T-helper 1 cell treated with Interleukin-12 subunit alpha and Interleukin-12 subunit beta and Interleukin-4 antibody, amounts not matched to agents 30 μg/mL and 1 μg/mL, for 36 hours (primary cell): ENCODE results near the gene RNU7-1.
A peak's percentile ranks its signal among the peaks of the same experiment; 100 is the strongest.

Source experiments
- H3K27ac Mint-ChIP-seq: one replicate; pipeline ENCODE4 v1.8.0; 2021; ENCODE audit warnings: mild to moderate bottlenecking, mixed read lengths
- H3K27me3 Mint-ChIP-seq: one replicate; pipeline ENCODE4 v1.8.0; 2021; ENCODE audit warnings: low read depth, mixed read lengths
- H3K36me3 Mint-ChIP-seq: one replicate; pipeline ENCODE4 v1.8.0; 2021; ENCODE audit warnings: low read depth, mixed read lengths
- H3K4me1 Mint-ChIP-seq: one replicate; pipeline ENCODE4 v1.8.0; 2021; ENCODE audit warnings: low read depth, mixed read lengths
- H3K4me3 Mint-ChIP-seq: one replicate; pipeline ENCODE4 v1.8.0; 2021; ENCODE audit warnings: mild to moderate bottlenecking, moderate library complexity, mixed read lengths
- H3K9me3 Mint-ChIP-seq: one replicate; pipeline ENCODE4 v1.8.0; 2021; ENCODE audit warnings: mixed read lengths

Gene RNU7-1

DNA sequence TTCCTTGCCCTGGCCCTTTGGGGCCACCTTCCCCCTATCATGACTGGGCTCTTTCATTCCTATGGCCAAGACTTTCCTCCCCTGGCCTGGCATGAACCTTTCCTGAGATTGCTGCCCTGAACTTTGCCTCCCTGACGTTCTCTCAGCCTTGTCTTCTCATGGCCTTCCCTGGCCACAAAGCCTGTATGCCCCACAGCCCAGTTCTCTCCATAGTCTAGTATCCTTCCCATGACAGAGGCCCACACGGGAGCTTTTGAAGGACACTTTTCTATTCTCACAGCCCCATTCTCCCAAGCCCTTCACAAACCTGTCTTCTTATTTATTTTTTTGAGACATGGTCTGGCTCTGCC is 4.5 kb upstream of the RNU7-1 start:
- H3K36me3 Mint-ChIP-seq, result peaks cover 27% of the 10 kb centered on the region
- H3K27me3 Mint-ChIP-seq, result no peaks in the 10 kb centered on the region
- H3K4me3 Mint-ChIP-seq, result peak overlapping the region; percentile 51
- H3K9me3 Mint-ChIP-seq, result no peaks in the 10 kb centered on the region
- peak overlapping the region; percentile 79 for H3K27ac Mint-ChIP-seq
- H3K4me1 Mint-ChIP-seq, result peaks cover 30% of the 10 kb centered on the region

DNA sequence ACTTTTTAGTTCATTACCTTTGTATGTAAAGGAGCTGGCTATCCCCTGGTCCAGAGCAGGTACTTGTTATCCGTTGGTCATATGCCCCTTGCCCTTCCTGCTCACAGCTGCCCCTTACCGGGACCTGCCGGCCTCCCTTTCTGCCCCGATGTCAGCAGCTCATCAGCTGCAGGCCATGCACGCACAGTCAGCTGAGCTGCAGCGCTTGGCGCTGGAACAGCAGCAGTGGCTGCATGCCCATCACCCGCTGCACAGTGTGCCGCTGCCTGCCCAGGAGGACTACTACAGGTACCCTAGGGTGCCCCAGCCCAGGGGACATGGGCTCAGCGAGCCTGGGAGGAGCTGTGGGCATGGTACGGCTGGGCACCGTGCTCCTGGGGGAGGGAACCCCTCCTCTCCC is 2.3 kb upstream of the RNU7-1 start:
- H3K4me1 Mint-ChIP-seq, result peaks cover 36% of the 10 kb centered on the region
- no peak overlapping the region for H3K4me3 Mint-ChIP-seq
- peak overlapping the region; percentile 31 for H3K27ac Mint-ChIP-seq
- peaks cover 10% of the 10 kb centered on the region for H3K36me3 Mint-ChIP-seq
- H3K27me3 Mint-ChIP-seq, result no peaks in the 10 kb centered on the region
- no peaks in the 10 kb centered on the region for H3K9me3 Mint-ChIP-seq

DNA sequence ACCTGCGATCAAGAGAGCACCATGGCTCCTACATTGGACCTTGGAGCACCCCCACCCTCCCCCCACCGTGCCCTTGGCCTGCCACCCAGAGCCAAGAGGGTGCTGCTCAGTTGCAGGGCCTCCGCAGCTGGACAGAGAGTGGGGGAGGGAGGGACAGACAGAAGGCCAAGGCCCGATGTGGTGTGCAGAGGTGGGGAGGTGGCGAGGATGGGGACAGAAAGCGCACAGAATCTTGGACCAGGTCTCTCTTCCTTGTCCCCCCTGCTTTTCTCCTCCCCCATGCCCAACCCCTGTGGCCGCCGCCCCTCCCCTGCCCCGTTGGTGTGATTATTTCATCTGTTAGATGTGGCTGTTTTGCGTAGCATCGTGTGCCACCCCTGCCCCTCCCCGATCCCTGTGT is 1.8 kb upstream of the RNU7-1 start:
- Mint-ChIP-seq H3K4me1 (peaks cover 34% of the 10 kb centered on the region), H3K36me3 (peaks cover 6% of the 10 kb centered on the region), H3K27ac (peak overlapping the region; percentile 31), H3K9me3 (no peaks in the 10 kb centered on the region), H3K4me3 (no peak overlapping the region), H3K27me3 (no peaks in the 10 kb centered on the region)

DNA sequence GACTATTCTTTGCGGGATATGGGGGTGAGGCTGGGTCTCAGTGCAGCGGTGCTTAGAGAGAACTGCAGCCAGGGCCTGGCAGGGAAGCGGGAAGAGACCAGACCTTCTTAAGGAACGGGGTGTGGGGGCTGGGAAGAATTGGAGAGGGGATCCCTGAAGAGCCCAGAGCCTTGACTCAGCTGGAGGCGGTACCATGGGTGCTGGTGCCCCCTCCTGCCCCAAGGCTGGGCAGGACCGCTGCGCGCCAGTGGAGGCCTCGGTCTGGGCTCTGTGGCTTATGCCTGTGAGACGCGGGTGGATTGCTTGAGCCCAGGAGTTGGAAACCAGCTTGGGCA is 1.3 kb upstream of the RNU7-1 start:
- H3K27ac Mint-ChIP-seq, result peak overlapping the region; percentile 96
- H3K36me3 Mint-ChIP-seq, result peaks cover 6% of the 10 kb centered on the region
- no peaks in the 10 kb centered on the region for H3K27me3 Mint-ChIP-seq
- peaks cover 37% of the 10 kb centered on the region for H3K4me1 Mint-ChIP-seq
- H3K4me3 Mint-ChIP-seq, result no peak overlapping the region
- no peaks in the 10 kb centered on the region for H3K9me3 Mint-ChIP-seq

DNA sequence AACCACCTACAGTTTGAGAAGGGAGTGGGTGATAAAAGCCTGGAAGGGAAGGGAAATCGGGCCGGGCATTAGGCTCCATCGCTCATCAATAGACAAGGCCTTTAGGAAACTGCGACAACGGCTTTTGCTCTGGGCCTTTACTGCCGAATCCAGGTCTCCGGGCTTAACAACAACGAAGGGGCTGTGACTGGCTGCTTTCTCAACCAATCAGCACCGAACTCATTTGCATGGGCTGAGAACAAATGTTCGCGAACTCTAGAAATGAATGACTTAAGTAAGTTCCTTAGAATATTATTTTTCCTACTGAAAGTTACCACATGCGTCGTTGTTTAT is 261 bp upstream of the RNU7-1 start:
- no peaks in the 10 kb centered on the region for H3K27me3 Mint-ChIP-seq
- H3K4me3 Mint-ChIP-seq, result peak overlapping the region; percentile 85
- peak overlapping the region; percentile 96 for H3K27ac Mint-ChIP-seq
- H3K4me1 Mint-ChIP-seq, result peaks cover 44% of the 10 kb centered on the region
- peaks cover 7% of the 10 kb centered on the region for H3K36me3 Mint-ChIP-seq
- H3K9me3 Mint-ChIP-seq, result no peaks in the 10 kb centered on the region

DNA sequence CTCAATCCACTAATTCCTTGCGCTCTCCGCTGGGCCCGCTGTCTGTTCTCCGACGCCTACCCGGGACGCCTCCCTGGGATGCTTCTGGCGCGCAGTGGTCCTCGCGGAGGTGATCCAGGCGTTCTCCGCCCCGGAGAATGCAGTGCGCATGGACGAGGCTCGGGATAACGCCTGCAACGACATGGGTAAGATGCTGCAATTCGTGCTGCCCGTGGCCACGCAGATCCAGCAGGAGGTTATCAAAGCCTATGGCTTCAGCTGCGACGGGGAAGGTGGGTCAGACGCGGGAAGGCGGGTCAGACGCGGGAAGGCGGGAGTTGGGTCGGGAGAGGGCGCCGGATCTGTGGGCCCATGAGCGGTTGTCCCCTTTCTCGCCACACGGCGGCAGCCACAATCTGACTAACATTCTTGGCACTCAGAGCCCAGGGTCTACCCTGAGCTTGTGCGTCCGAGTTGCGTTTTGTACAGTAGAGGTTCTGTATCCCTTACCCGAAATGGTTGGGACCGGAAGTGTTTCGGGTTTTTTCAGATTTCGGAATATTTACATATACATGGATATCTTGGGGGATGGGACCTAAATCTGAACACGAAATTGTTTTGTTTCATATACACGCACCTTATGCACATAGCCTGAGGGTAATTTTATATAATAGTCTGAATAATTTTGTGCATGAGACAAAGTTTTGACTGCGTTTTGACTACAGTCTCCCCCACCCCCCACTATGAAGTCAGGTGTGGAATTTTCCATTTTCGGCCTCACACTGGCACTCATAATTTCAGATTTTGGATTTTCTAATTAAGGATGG is 968 bp downstream of the RNU7-1 start:
- Mint-ChIP-seq H3K4me3 (peak overlapping the region; percentile 85), H3K27me3 (no peaks in the 10 kb centered on the region), H3K9me3 (no peaks in the 10 kb centered on the region), H3K4me1 (peaks cover 51% of the 10 kb centered on the region), H3K36me3 (peaks cover 3% of the 10 kb centered on the region), H3K27ac (peak overlapping the region; percentile 96)

DNA sequence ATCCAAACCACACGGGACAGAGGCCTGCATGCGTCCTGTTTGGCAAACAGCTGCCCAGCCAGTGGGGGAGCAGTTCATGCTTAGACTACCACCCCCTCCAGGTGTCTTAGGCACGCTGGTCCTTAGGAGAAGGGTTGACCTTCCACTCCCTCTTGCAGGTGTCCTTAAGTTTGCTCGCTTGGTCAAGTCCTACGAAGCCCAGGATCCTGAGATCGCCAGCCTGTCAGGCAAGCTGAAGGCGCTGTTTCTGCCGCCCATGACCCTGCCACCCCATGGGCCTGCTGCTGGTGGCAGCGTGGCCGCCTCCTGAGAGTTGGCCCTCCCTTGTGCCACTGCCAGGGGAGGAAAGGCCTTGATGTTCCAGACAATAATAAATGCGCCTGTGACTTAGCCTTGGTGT is 2.0 kb downstream of the RNU7-1 start:
- Mint-ChIP-seq H3K27ac (peak overlapping the region; percentile 96), H3K27me3 (no peaks in the 10 kb centered on the region), H3K9me3 (no peaks in the 10 kb centered on the region), H3K4me1 (peaks cover 60% of the 10 kb centered on the region), H3K4me3 (peak overlapping the region; percentile 85), H3K36me3 (peaks cover 3% of the 10 kb centered on the region)

DNA sequence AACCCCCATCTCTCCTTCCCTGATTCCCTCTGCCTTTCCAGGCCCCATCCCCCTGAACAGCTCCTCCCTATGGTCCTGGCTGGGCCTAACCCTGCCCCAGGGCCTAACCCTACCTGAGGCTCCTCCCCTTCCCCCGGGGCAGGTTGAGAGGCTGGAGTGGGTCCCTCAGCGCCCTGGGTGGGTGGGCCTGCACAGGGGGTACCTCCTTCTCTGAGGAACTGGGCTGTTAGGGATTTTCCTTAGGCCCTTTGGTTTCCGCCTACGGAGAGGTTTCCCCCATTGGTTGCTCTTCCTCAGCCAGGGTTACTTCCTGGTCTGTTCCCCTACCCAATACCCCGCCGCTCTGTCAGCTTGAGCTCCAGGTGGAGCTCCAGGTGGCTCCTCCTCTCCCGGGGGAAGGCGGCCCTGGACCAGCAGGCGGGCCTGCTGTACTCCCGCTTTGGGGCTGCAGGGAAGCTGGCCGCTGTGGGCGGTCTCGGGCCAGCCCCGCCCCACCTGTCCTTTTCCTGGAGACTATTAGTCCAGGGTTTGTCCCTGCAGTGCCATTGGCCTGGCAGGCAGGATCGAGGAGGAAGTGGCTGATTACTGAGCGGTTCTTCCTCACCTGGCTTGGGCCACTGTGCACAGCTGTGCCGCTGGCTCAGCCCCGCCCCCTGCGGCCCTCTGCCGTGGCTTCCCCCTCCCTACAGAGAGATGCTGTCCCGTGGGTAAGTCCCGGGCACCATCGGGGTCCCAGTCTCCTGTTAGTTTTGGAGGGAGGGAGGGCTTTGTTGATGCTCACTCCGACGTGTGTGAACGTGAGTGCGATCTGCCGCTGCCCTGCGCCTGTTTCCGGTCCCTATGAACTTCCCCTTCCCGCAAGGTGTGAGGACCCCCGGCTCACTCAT is 2.7 kb downstream of the RNU7-1 start:
- Mint-ChIP-seq H3K4me3 (peak overlapping the region; percentile 85), H3K9me3 (no peaks in the 10 kb centered on the region), H3K36me3 (peaks cover 3% of the 10 kb centered on the region), H3K27me3 (no peaks in the 10 kb centered on the region), H3K27ac (peak overlapping the region; percentile 96), H3K4me1 (peaks cover 64% of the 10 kb centered on the region)

DNA sequence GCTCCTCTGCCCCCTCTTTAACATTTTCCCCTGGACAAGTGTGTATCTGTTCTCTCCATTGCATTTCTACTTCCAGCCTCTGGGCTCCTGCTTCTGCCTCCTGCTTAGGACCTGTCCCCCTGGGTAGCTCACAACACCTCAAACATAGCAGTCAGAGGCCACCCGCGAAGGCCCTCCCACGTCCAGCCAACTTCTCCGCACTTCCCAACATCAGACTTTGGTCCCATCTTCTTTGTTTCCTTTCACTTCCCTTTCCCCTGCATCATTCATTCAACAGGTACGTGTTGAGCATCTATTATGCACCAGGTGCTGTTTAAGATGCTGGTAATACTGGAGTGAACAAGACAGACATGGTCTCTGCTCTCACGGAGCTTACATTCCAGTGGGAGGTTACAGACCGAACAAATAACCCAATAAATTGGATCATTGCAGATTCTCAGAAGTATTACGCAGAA is 3.3 kb downstream of the RNU7-1 start:
- H3K4me3 Mint-ChIP-seq, result peak overlapping the region; percentile 85

DNA sequence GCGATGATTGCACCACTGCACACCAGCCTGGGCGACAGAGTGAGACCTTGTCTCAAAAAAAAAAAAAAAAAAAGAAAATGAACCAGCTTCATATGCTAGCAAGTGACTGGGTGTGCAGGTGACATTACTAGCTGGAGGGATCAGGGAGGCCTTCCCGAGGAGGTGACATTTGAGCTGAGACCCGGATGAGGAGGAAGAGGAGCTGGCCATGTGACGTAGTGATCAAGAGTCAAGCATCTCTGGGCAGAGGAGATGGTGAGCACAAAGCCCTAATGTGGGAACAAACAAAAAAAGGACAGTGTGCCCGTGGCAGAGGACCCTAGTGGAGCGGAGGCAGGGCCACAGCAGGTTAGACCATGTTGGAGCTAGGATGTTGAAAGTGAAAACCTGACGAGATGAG is 4.0 kb downstream of the RNU7-1 start:
- peaks cover 67% of the 10 kb centered on the region for H3K4me1 Mint-ChIP-seq
- no peaks in the 10 kb centered on the region for H3K27me3 Mint-ChIP-seq
- H3K4me3 Mint-ChIP-seq, result peak overlapping the region; percentile 14
- H3K27ac Mint-ChIP-seq, result peak overlapping the region; percentile 70
- no peaks in the 10 kb centered on the region for H3K9me3 Mint-ChIP-seq
- peaks cover 10% of the 10 kb centered on the region for H3K36me3 Mint-ChIP-seq

More for the DNA sequence above, 3.3 kb downstream of the RNU7-1 start:
- Mint-ChIP-seq H3K27ac (peak overlapping the region; percentile 96), H3K36me3 (peaks cover 6% of the 10 kb centered on the region), H3K4me1 (peaks cover 64% of the 10 kb centered on the region), H3K27me3 (no peaks in the 10 kb centered on the region), H3K9me3 (no peaks in the 10 kb centered on the region)

DNA sequence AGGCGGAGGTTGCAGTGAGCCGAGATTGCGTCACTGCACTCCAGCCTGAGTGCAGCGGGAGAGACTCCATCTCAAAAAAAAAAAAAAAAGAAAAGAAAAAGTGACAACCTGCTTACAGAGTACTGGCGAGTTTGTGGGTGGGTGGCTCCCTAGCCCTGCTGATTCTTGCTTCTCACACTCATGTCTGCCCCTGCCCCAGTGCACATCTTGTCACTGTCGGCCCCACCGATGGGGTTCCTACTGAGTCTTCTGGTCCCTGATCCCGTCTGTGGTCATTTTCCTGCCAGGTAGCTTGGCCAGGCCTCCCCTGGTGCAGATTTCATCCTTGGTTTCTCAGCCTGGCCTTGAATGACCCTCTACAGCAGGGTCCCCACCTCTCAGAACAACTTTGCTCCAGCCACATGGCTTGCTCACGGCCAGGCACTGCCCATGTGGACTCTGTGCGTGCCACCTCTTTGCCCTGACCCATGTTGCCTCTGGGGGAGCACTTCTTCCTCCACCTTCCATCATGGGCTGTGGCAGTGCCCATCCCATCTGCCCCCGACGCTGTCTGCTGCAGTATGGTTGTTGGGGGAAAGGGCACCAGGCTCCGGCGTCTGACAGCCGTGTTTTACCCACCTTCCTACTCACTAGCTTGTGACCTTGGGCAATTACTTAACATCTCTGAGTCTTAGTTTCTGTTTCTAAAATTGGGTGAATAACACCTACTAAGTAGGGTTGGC is 5.4 kb downstream of the RNU7-1 start:
- Mint-ChIP-seq H3K4me3 (peak overlapping the region; percentile 71), H3K9me3 (no peaks in the 10 kb centered on the region), H3K27ac (peak overlapping the region; percentile 93), H3K4me1 (peaks cover 71% of the 10 kb centered on the region), H3K36me3 (peaks cover 14% of the 10 kb centered on the region), H3K27me3 (no peaks in the 10 kb centered on the region)

DNA sequence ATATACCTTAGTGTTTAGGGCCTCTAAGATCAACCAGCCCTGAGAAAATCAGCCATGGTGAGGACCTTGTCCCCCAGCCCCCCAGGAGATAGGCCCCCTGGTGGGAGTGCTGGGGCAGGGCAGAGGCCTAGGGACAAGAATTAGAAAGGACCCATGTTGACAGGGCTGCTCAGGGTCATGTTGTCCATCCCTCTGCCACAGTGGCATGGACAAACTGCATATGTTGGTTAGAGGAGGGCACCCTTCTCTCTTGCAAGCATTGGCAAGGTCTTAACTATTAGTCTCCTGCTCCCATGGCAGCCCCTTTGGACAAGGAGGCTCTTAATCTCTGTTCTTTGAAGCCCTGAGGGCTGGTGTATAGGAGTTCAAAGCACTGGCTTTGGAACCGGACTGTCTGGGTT is 6.8 kb downstream of the RNU7-1 start:
- no peaks in the 10 kb centered on the region for H3K9me3 Mint-ChIP-seq
- H3K4me3 Mint-ChIP-seq, result peak overlapping the region; percentile 98
- H3K27ac Mint-ChIP-seq, result peak overlapping the region; percentile 98
- H3K27me3 Mint-ChIP-seq, result no peaks in the 10 kb centered on the region
- H3K4me1 Mint-ChIP-seq, result peaks cover 76% of the 10 kb centered on the region
- H3K36me3 Mint-ChIP-seq, result peaks cover 19% of the 10 kb centered on the region

DNA sequence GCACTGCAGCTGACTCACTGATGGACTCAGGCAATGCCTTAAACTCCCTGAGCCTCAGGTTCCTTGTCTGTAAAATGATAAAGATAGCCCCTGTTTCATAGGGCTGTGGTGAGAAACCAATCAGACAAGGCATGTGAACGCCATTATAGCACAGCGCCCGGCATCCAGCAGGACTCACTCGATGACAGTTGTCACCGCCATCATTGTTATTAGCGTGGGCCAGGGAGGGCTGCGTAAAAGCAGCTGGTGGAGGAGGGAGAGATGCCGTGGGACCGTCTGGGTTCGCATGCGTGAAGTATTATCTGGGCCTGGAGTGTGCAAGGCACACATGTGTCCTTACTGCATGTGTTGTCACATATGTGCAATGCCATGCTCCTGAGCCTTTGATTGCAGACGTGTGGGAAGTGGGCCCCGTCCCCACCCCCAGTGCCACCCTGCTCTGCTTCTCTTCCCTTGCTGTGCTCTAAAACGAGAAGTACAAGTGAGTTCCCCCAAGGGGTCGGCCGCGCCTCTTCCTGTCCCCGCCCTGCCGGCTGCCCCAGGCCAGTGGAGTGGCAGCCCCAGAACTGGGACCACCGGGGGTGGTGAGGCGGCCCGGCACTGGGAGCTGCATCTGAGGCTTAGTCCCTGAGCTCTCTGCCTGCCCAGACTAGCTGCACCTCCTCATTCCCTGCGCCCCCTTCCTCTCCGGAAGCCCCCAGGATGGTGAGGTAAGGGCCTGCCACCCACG is 7.4 kb downstream of the RNU7-1 start, which contains the start of gene PTPN6:
TSS of gene PTPN6 (plus strand) at position 546 of the 730 bp plus-strand sequence. CDS start at position 703, 157 bp downstream.
- Mint-ChIP-seq H3K27me3 (no peaks in the 10 kb centered on the region), H3K4me3 (peak within 1 kb of the TSS; percentile 98), H3K36me3 (peaks cover 25% of the 10 kb centered on the region), H3K9me3 (no peaks in the 10 kb centered on the region), H3K4me1 (peaks cover 75% of the 10 kb centered on the region), H3K27ac (peak within 1 kb of the TSS; percentile 98)
